Activated CD8-positive, alpha-beta T cell treated with anti-CD3 and anti-CD28 coated beads, Interleukin-2, amount 10 ng/mL, durations not matched to agents 7 days and 5 days (primary cell): ENCODE measurements around the gene DDC. TPM values are rescaled to one million over a fixed set of nuclear protein-coding genes. Genes with fewer than 3 reads are reported as not detected.
A peak's percentile ranks its signal among the peaks of the same experiment; 100 is the strongest.

Experiments used
- ATAC-seq: fragments of 150-1000 bp; cut with Tn5 transposase; one replicate; pipeline ENCODE4 v1.10.0; 2021; ENCODE audit warnings: moderate library complexity
- CTCF ChIA-PET: fragments of 350-600 bp; sonication (Branson Sonifier 250); formaldehyde crosslinking; loops from one replicate; lab custom pipeline; 2021; ENCODE audit warnings: antibody characterized with exemption; lab: Charles Lee
- POLR2A ChIA-PET: fragments of 350-600 bp; sonication (Branson Sonifier 250); formaldehyde crosslinking; loops from one replicate; lab custom pipeline; 2021; ENCODE audit warnings: antibody characterized with exemption; lab: Charles Lee
- DNase-seq: peaks from one replicate; pipeline ENCODE4 v3.0.0-alpha.2; 2020
- H3K27ac Mint-ChIP-seq: one replicate; pipeline ENCODE4 v1.8.0; 2021; ENCODE audit warnings: mild to moderate bottlenecking, mixed read lengths
- H3K27me3 Mint-ChIP-seq: one replicate; pipeline ENCODE4 v1.8.0; 2021; ENCODE audit warnings: low read depth, mixed read lengths
- H3K36me3 Mint-ChIP-seq: one replicate; pipeline ENCODE4 v1.8.0; 2021; ENCODE audit warnings: low read depth, mixed read lengths
- H3K4me1 Mint-ChIP-seq: one replicate; pipeline ENCODE4 v1.8.0; 2021; ENCODE audit warnings: low read depth, mixed read lengths
- H3K4me3 Mint-ChIP-seq: one replicate; pipeline ENCODE4 v1.8.0; 2021; ENCODE audit warnings: mild to moderate bottlenecking, mixed read lengths
- H3K9me3 Mint-ChIP-seq: one replicate; pipeline ENCODE4 v1.8.0; 2022; ENCODE audit warnings: mixed read lengths; ENCODE audit not compliant: insufficient read depth
- total RNA-seq, 2 experiments: library from RNA; stranded (reverse); gene quantifications; one replicate each; pipeline ENCODE4 v1.2.3, GENCODE V29; 2021

DDC gene
- total RNA-seq, 2 experiments from 2014 or later: not detected

DNA sequence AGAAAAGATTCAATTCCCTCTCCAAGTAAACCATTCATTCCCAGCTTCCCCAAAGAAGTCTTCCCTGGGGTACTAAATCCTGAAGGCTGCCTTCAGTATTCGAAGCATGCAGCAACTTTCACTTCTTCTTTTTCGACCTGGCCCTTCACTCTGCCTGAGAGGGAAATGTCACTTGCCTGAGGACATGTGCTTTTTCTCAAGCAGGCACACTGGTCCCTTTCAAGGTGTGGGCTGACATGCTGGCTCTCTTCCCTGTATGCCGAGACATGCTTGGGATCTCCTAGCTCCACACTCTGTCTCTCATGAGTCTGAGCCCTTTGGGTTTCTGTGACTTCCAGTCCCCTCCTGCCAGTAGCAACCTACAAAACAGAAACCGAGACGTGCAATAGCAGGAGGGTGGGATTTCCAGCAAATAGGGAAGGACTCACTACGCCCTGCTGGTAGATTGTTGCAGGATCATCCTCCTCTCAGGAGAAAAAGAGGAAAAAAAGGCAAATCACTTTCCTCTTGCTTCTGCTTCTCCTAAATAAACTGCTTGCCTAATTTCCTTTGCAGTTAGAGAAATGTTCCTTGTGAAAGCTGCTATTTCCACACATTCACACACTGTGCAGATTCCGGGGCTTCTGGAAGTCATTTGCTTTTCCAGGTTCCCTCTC is 148.6 kb downstream of the DDC start:
- ChIA-PET POLR2A (interaction anchor here (1.1 kb wide), 1 partner anchor 106 kb away, joined by 3 read pairs; no protein-coding TSS in a partner anchor), CTCF (interaction anchor here (0.5 to 7.7 kb wide), 25 partner anchors 9 to 323 kb away, joined by 3 to 76 read pairs (median 10); partner anchors contain the start of gene ZPBP)
- DNase-seq (no peak), ATAC-seq (no peak)
- Mint-ChIP-seq H3K9me3 (no peaks in the 10 kb centered on the region), H3K27me3 (no peaks in the 10 kb centered on the region), H3K27ac (peak overlapping the region; percentile 40), H3K36me3 (no peaks in the 10 kb centered on the region), H3K4me3 (peak overlapping the region; percentile 32), H3K4me1 (peaks cover 27% of the 10 kb centered on the region)

DNA sequence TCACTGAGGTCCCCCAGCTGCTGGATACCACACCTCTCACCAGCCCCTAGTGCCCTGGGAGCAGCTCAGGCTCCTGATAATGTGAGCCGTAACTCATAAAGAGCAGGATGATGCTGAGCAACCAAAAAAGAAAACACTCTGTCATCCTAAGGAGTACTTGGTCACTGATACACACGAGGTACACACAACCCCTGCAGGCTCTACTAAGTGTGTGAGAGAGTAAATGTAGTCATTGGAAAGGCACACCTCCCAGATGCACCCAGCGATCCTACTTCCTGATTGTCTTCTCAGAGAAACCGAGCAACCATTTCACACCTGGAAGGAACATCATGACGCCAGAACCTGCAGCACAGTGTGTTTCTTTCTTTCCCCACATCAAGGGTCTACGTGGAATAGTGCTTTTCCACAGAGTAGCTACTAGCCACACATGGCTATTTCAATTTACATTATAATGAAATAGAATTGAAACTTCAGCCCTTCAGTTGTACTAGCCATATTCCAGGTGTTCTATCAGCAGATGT is 149.3 kb downstream of the DDC start:
- Mint-ChIP-seq H3K27me3 (no peaks in the 10 kb centered on the region), H3K4me1 (peaks cover 31% of the 10 kb centered on the region), H3K4me3 (no peak overlapping the region), H3K36me3 (no peaks in the 10 kb centered on the region), H3K27ac (peak overlapping the region; percentile 40), H3K9me3 (no peaks in the 10 kb centered on the region)
- ATAC-seq: peak; percentile 17
- ChIA-PET CTCF (interaction anchor here (0.8 to 7.7 kb wide), 15 partner anchors 9 to 322 kb away, joined by 3 to 76 read pairs (median 6); partner anchors contain the start of gene ZPBP), POLR2A (interaction anchor here (1.1 kb wide), 1 partner anchor 106 kb away, joined by 3 read pairs; no protein-coding TSS in a partner anchor)
- no peak for DNase-seq

GRCh38 chr7:50413561-50413960 is 151.6 kb downstream of the DDC start:
- no peak overlapping the region for H3K27ac Mint-ChIP-seq
- peaks cover 4% of the 10 kb centered on the region for H3K36me3 Mint-ChIP-seq
- peaks cover 54% of the 10 kb centered on the region for H3K4me1 Mint-ChIP-seq
- no peaks in the 10 kb centered on the region for H3K9me3 Mint-ChIP-seq
- CTCF ChIA-PET: interaction anchor here (1.4 to 2.2 kb wide), 2 partner anchors 10 to 321 kb away, joined by 3 to 6 read pairs; partner anchors contain the start of gene ZPBP
- ATAC-seq: no peak
- POLR2A ChIA-PET: no interaction called here
- DNase-seq: no peak
- H3K4me3 Mint-ChIP-seq: no peak overlapping the region
- H3K27me3 Mint-ChIP-seq: no peaks in the 10 kb centered on the region

DNA sequence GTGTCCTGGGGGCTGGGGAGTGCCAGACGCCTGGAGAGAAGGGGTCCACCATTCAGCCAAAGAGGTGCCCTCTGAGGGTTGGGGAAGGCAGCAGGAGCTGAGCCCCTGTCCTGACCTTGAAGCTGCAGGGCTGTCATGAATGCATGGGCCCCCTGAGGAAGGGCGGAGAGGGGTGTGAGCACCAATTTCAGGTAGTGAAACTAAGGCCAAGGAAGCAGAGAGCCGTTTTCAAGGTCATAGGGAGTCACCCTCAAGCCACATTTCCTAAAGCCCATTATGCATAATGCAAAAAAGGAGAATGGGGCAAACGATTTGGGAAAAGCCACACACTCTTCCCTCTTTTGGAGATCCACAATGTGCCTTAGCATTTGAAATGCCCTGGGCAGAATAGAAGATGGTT is 152.2 kb downstream of the DDC start:
- ATAC-seq: no peak
- ChIA-PET CTCF (interaction anchor here (1.4 to 2.2 kb wide), 2 partner anchors 11 to 320 kb away, joined by 3 to 6 read pairs; partner anchors contain the start of gene ZPBP), POLR2A (no interaction called here)
- Mint-ChIP-seq H3K4me1 (peaks cover 55% of the 10 kb centered on the region), H3K4me3 (no peak overlapping the region), H3K36me3 (peaks cover 4% of the 10 kb centered on the region), H3K27ac (no peak overlapping the region), H3K27me3 (no peaks in the 10 kb centered on the region), H3K9me3 (no peaks in the 10 kb centered on the region)
- DNase-seq: no peak

GRCh38 chr7:50411332-50411731 is 153.9 kb downstream of the DDC start:
- H3K27me3 Mint-ChIP-seq: no peaks in the 10 kb centered on the region
- no peaks in the 10 kb centered on the region for H3K9me3 Mint-ChIP-seq
- peak overlapping the region; percentile 50 for H3K27ac Mint-ChIP-seq
- POLR2A ChIA-PET: interaction anchor here (0.6 to 1.4 kb wide), 2 partner anchors 18 to 28 kb away, joined by 3 to 4 read pairs; no protein-coding TSS in a partner anchor
- CTCF ChIA-PET: interaction anchor here (1.6 to 1.8 kb wide), 3 partner anchors 19 to 267 kb away, joined by 4 to 7 read pairs (median 5); no protein-coding TSS in a partner anchor
- H3K4me1 Mint-ChIP-seq: peaks cover 55% of the 10 kb centered on the region
- no peak overlapping the region for H3K4me3 Mint-ChIP-seq
- ATAC-seq (no peak), DNase-seq (no peak)
- H3K36me3 Mint-ChIP-seq: peaks cover 9% of the 10 kb centered on the region

GRCh38 chr7:50409856-50410745 is 155.1 kb downstream of the DDC start:
- Mint-ChIP-seq H3K4me1 (peaks cover 49% of the 10 kb centered on the region), H3K4me3 (peak overlapping the region; percentile 42), H3K27ac (peak overlapping the region; percentile 80), H3K36me3 (peaks cover 17% of the 10 kb centered on the region), H3K9me3 (no peaks in the 10 kb centered on the region), H3K27me3 (no peaks in the 10 kb centered on the region)
- no peak for DNase-seq
- ChIA-PET CTCF (interaction anchor here (0.8 to 1.8 kb wide), 4 partner anchors 18 to 266 kb away, joined by 4 to 7 read pairs (median 4); no protein-coding TSS in a partner anchor), POLR2A (interaction anchor here (0.5 to 1.0 kb wide), 2 partner anchors 97 to 277 kb away, joined by 3 to 4 read pairs; no protein-coding TSS in a partner anchor)
- ATAC-seq: peak; percentile 37

Other genes starting within 250 kb of the DDC start
- gene FIGNL1, start 115.1 kb downstream of the DDC start, total RNA-seq: 10 to 100 TPM; 40.7 to 41.0 TPM
- gene GRB10, start 217.5 kb upstream of the DDC start, total RNA-seq: 1 to 10 TPM; 6.3 to 6.6 TPM